ENCODE results near the gene EXOC1.

EXOC1 gene

GRCh38 chr4:55902677-55903076 is 49.2 kb downstream of the EXOC1 start:
- H3K27ac ChIP-seq (ENCODE audit: low read depth in 2 of 2, low read length in 2 of 2), result no peak overlapping the region
- H3K4me1 ChIP-seq (ENCODE audit: control insufficient read depth in 2 of 2, insufficient read depth in 2 of 2, low read length in 2 of 2), result peaks cover 0 to 2% of the 10 kb centered on the region in 2 donors
- no peak overlapping the region for H3K9ac ChIP-seq (ENCODE audit: low read depth in 1 of 2, low read length in 2 of 2)
- no peaks in the 10 kb centered on the region for H3K9me3 ChIP-seq (ENCODE audit: control insufficient read depth in 2 of 2, low read length in 2 of 2)
- H3K27me3 ChIP-seq (ENCODE audit: control insufficient read depth in 2 of 2, insufficient read depth in 2 of 2, low read length in 2 of 2), result no peaks in the 10 kb centered on the region
- H3K36me3 ChIP-seq (ENCODE audit: control insufficient read depth in 2 of 2, insufficient read depth in 2 of 2, low read length in 2 of 2), result peaks cover 19 to 28% of the 10 kb centered on the region in 2 donors
- H3K4me3 ChIP-seq (ENCODE audit: low read length in 2 of 2), result no peak overlapping the region

GRCh38 chr4:55903577-55903976 is 50.1 kb downstream of the EXOC1 start:
- H3K27ac ChIP-seq (ENCODE audit: low read depth in 2 of 2, low read length in 2 of 2), result no peak overlapping the region
- H3K27me3 ChIP-seq (ENCODE audit: control insufficient read depth in 2 of 2, insufficient read depth in 2 of 2, low read length in 2 of 2), result no peaks in the 10 kb centered on the region
- H3K4me3 ChIP-seq (ENCODE audit: low read length in 2 of 2), result no peak overlapping the region
- H3K9me3 ChIP-seq (ENCODE audit: control insufficient read depth in 2 of 2, low read length in 2 of 2), result no peaks in the 10 kb centered on the region
- H3K36me3 ChIP-seq (ENCODE audit: control insufficient read depth in 2 of 2, insufficient read depth in 2 of 2, low read length in 2 of 2), result peaks cover 19 to 28% of the 10 kb centered on the region in 2 donors
- H3K4me1 ChIP-seq (ENCODE audit: control insufficient read depth in 2 of 2, insufficient read depth in 2 of 2, low read length in 2 of 2), result peaks cover 0 to 2% of the 10 kb centered on the region in 2 donors
- no peak overlapping the region for H3K9ac ChIP-seq (ENCODE audit: low read depth in 1 of 2, low read length in 2 of 2)

DNA sequence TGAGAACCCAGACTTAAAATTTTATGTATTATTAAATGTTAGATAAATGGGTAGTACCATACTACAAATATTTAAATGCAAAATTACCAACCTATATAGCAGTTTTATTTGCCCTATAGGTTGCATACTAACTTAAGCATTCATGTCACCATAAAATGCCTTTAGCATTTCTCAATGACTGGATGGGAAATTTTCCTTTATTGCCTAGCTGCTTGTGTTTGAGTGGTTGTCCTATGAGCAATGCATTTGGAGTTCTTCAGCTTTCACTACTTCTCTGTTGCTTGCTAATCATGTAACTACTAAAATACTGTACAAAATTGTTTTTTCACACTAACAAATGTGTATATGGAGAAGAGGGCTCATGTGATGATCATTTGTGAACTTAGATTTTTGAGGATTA is 51.1 kb downstream of the EXOC1 start:
- Histone ChIP-seq H3K36me3 (ENCODE audit: control insufficient read depth in 2 of 2, insufficient read depth in 2 of 2, low read length in 2 of 2) (peaks cover 19 to 28% of the 10 kb centered on the region in 2 donors), H3K4me3 (ENCODE audit: low read length in 2 of 2) (no peak overlapping the region), H3K4me1 (ENCODE audit: control insufficient read depth in 2 of 2, insufficient read depth in 2 of 2, low read length in 2 of 2) (peaks cover 0 to 2% of the 10 kb centered on the region in 2 donors), H3K27ac (ENCODE audit: low read depth in 2 of 2, low read length in 2 of 2) (no peak overlapping the region), H3K9me3 (ENCODE audit: control insufficient read depth in 2 of 2, low read length in 2 of 2) (no peaks in the 10 kb centered on the region), H3K9ac (ENCODE audit: low read depth in 1 of 2, low read length in 2 of 2) (no peak overlapping the region), H3K27me3 (ENCODE audit: control insufficient read depth in 2 of 2, insufficient read depth in 2 of 2, low read length in 2 of 2) (no peaks in the 10 kb centered on the region)

- Histone ChIP-seq H3K9ac (ENCODE audit: low read depth in 1 of 2, low read length in 2 of 2) (no peak overlapping the region), H3K4me1 (ENCODE audit: control insufficient read depth in 2 of 2, insufficient read depth in 2 of 2, low read length in 2 of 2) (peaks cover 0 to 2% of the 10 kb centered on the region in 2 donors), H3K36me3 (ENCODE audit: control insufficient read depth in 2 of 2, insufficient read depth in 2 of 2, low read length in 2 of 2) (peaks cover 11 to 21% of the 10 kb centered on the region in 2 donors), H3K27ac (ENCODE audit: low read depth in 2 of 2, low read length in 2 of 2) (no peak overlapping the region), H3K9me3 (ENCODE audit: control insufficient read depth in 2 of 2, low read length in 2 of 2) (no peaks in the 10 kb centered on the region), H3K27me3 (ENCODE audit: control insufficient read depth in 2 of 2, insufficient read depth in 2 of 2, low read length in 2 of 2) (no peaks in the 10 kb centered on the region), H3K4me3 (ENCODE audit: low read length in 2 of 2) (no peak overlapping the region)
Observed at GRCh38 chr4:55906323-55906722, 52.9 kb downstream of the EXOC1 start.

DNA sequence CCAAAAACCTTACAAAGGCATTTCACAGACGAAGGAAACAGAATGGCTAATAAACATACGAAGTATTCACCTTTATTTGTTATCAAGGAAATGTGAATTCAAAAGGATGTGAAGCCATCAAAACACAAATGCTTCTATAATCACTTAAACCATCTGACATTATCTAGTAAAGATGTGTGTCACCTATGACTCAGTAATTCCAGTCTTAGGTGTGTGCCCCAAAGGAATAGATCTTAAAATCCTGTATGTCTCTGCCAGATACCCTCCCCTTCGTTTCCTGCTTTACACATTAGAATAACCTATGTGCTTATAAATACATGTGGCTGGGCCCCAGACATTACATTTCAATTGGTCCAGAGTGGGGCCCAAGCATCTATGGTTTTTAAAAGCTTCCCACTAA is 53.5 kb downstream of the EXOC1 start:
- Histone ChIP-seq H3K9ac (ENCODE audit: low read depth in 1 of 2, low read length in 2 of 2) (no peak overlapping the region), H3K4me3 (ENCODE audit: low read length in 2 of 2) (no peak overlapping the region), H3K27me3 (ENCODE audit: control insufficient read depth in 2 of 2, insufficient read depth in 2 of 2, low read length in 2 of 2) (no peaks in the 10 kb centered on the region), H3K9me3 (ENCODE audit: control insufficient read depth in 2 of 2, low read length in 2 of 2) (no peaks in the 10 kb centered on the region), H3K4me1 (ENCODE audit: control insufficient read depth in 2 of 2, insufficient read depth in 2 of 2, low read length in 2 of 2) (peaks cover 0 to 2% of the 10 kb centered on the region in 2 donors), H3K27ac (ENCODE audit: low read depth in 2 of 2, low read length in 2 of 2) (no peak overlapping the region), H3K36me3 (ENCODE audit: control insufficient read depth in 2 of 2, insufficient read depth in 2 of 2, low read length in 2 of 2) (peaks cover 11 to 21% of the 10 kb centered on the region in 2 donors)

GRCh38 chr4:55907469-55907868 is 54.0 kb downstream of the EXOC1 start:
- peaks cover 11 to 18% of the 10 kb centered on the region in 2 donors for H3K36me3 ChIP-seq (ENCODE audit: control insufficient read depth in 2 of 2, insufficient read depth in 2 of 2, low read length in 2 of 2)
- H3K4me1 ChIP-seq (ENCODE audit: control insufficient read depth in 2 of 2, insufficient read depth in 2 of 2, low read length in 2 of 2), result peaks cover 0 to 2% of the 10 kb centered on the region in 2 donors
- no peak overlapping the region for H3K9ac ChIP-seq (ENCODE audit: low read depth in 1 of 2, low read length in 2 of 2)
- H3K9me3 ChIP-seq (ENCODE audit: control insufficient read depth in 2 of 2, low read length in 2 of 2), result no peaks in the 10 kb centered on the region
- no peaks in the 10 kb centered on the region for H3K27me3 ChIP-seq (ENCODE audit: control insufficient read depth in 2 of 2, insufficient read depth in 2 of 2, low read length in 2 of 2)
- H3K4me3 ChIP-seq (ENCODE audit: low read length in 2 of 2), result no peak overlapping the region
- H3K27ac ChIP-seq (ENCODE audit: low read depth in 2 of 2, low read length in 2 of 2), result no peak overlapping the region

GRCh38 chr4:55910140-55910539 is 56.7 kb downstream of the EXOC1 start:
- no peaks in the 10 kb centered on the region for H3K9me3 ChIP-seq (ENCODE audit: control insufficient read depth in 2 of 2, low read length in 2 of 2)
- peaks cover 0 to 4% of the 10 kb centered on the region in 2 donors for H3K36me3 ChIP-seq (ENCODE audit: control insufficient read depth in 2 of 2, insufficient read depth in 2 of 2, low read length in 2 of 2)
- H3K9ac ChIP-seq (ENCODE audit: low read depth in 1 of 2, low read length in 2 of 2), result no peak overlapping the region
- H3K4me3 ChIP-seq (ENCODE audit: low read length in 2 of 2), result no peak overlapping the region
- peaks cover 0 to 2% of the 10 kb centered on the region in 2 donors for H3K4me1 ChIP-seq (ENCODE audit: control insufficient read depth in 2 of 2, insufficient read depth in 2 of 2, low read length in 2 of 2)
- no peaks in the 10 kb centered on the region for H3K27me3 ChIP-seq (ENCODE audit: control insufficient read depth in 2 of 2, insufficient read depth in 2 of 2, low read length in 2 of 2)
- H3K27ac ChIP-seq (ENCODE audit: low read depth in 2 of 2, low read length in 2 of 2), result no peak overlapping the region

- Histone ChIP-seq H3K27me3 (ENCODE audit: control insufficient read depth in 2 of 2, insufficient read depth in 2 of 2, low read length in 2 of 2) (no peaks in the 10 kb centered on the region), H3K27ac (ENCODE audit: low read depth in 2 of 2, low read length in 2 of 2) (no peak overlapping the region), H3K4me3 (ENCODE audit: low read length in 2 of 2) (no peak overlapping the region)
Observed at GRCh38 chr4:55912249-55912648, 58.8 kb downstream of the EXOC1 start.

DNA sequence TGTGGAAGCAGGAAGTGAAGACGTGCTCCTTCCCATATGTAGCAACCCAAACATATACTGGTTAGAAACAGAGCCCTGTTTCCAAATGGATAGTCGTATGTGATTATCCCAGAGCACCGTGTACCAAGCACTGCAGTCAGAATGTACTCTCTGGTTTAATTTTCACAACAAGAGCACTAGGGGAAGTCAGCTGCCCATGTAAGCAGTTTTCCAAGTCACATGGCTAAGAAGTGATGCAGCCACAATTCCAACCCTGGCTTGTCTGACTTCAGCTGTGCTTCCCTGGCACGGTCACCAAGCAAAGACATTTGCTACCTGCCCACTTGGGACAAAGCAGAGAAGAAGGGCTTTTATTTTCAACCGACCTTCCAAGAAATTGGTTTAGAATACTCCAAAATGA is 67.1 kb downstream of the EXOC1 start:
- Histone ChIP-seq H3K4me3 (ENCODE audit: low read length in 2 of 2) (no peak overlapping the region), H3K4me1 (ENCODE audit: control insufficient read depth in 2 of 2, insufficient read depth in 2 of 2, low read length in 2 of 2) (no peaks in the 10 kb centered on the region), H3K9ac (ENCODE audit: low read depth in 1 of 2, low read length in 2 of 2) (no peak overlapping the region), H3K9me3 (ENCODE audit: control insufficient read depth in 2 of 2, low read length in 2 of 2) (no peaks in the 10 kb centered on the region), H3K27me3 (ENCODE audit: control insufficient read depth in 2 of 2, insufficient read depth in 2 of 2, low read length in 2 of 2) (no peaks in the 10 kb centered on the region), H3K36me3 (ENCODE audit: control insufficient read depth in 2 of 2, insufficient read depth in 2 of 2, low read length in 2 of 2) (no peaks in the 10 kb centered on the region), H3K27ac (ENCODE audit: low read depth in 2 of 2, low read length in 2 of 2) (no peak overlapping the region)

More at GRCh38 chr4:55912249-55912648, 58.8 kb downstream of the EXOC1 start:
- no peaks in the 10 kb centered on the region for H3K9me3 ChIP-seq (ENCODE audit: control insufficient read depth in 2 of 2, low read length in 2 of 2)
- H3K9ac ChIP-seq (ENCODE audit: low read depth in 1 of 2, low read length in 2 of 2), result no peak overlapping the region
- H3K36me3 ChIP-seq (ENCODE audit: control insufficient read depth in 2 of 2, insufficient read depth in 2 of 2, low read length in 2 of 2), result no peaks in the 10 kb centered on the region
- no peaks in the 10 kb centered on the region for H3K4me1 ChIP-seq (ENCODE audit: control insufficient read depth in 2 of 2, insufficient read depth in 2 of 2, low read length in 2 of 2)

- Histone ChIP-seq H3K9me3 (ENCODE audit: control insufficient read depth in 2 of 2, low read length in 2 of 2) (no peaks in the 10 kb centered on the region), H3K27ac (ENCODE audit: low read depth in 2 of 2, low read length in 2 of 2) (no peak overlapping the region), H3K9ac (ENCODE audit: low read depth in 1 of 2, low read length in 2 of 2) (no peak overlapping the region), H3K36me3 (ENCODE audit: control insufficient read depth in 2 of 2, insufficient read depth in 2 of 2, low read length in 2 of 2) (no peaks in the 10 kb centered on the region), H3K4me3 (ENCODE audit: low read length in 2 of 2) (no peak overlapping the region), H3K4me1 (ENCODE audit: control insufficient read depth in 2 of 2, insufficient read depth in 2 of 2, low read length in 2 of 2) (no peaks in the 10 kb centered on the region), H3K27me3 (ENCODE audit: control insufficient read depth in 2 of 2, insufficient read depth in 2 of 2, low read length in 2 of 2) (no peaks in the 10 kb centered on the region)
Observed at GRCh38 chr4:55921093-55921492, 67.6 kb downstream of the EXOC1 start.

- Histone ChIP-seq H3K4me1 (ENCODE audit: control insufficient read depth in 2 of 2, insufficient read depth in 2 of 2, low read length in 2 of 2) (no peaks in the 10 kb centered on the region), H3K36me3 (ENCODE audit: control insufficient read depth in 2 of 2, insufficient read depth in 2 of 2, low read length in 2 of 2) (no peaks in the 10 kb centered on the region), H3K9me3 (ENCODE audit: control insufficient read depth in 2 of 2, low read length in 2 of 2) (no peaks in the 10 kb centered on the region), H3K9ac (ENCODE audit: low read depth in 1 of 2, low read length in 2 of 2) (no peak overlapping the region), H3K27ac (ENCODE audit: low read depth in 2 of 2, low read length in 2 of 2) (no peak overlapping the region), H3K4me3 (ENCODE audit: low read length in 2 of 2) (no peak overlapping the region), H3K27me3 (ENCODE audit: control insufficient read depth in 2 of 2, insufficient read depth in 2 of 2, low read length in 2 of 2) (no peaks in the 10 kb centered on the region)
Observed at GRCh38 chr4:55925241-55925640, 71.8 kb downstream of the EXOC1 start.

Data from mucosa of rectum (tissue), 2 donors.